Fibroblast of gingiva (primary cell): Measurements from ENCODE around the gene ARL6IP4.
"Not testable (repeated sequence)": the region's sequence is repeated elsewhere in the genome, so short reads cannot be mapped to it uniquely, and the experiment has no call there.

Experiments used
- DNase-seq: peaks from one replicate; pipeline ENCODE4 v3.0.0-alpha.2; 2011; ENCODE audit warnings: low read depth

ARL6IP4 gene

GRCh38 chr12:123010681-123011080 lies 30.2 kb downstream of the ARL6IP4 start:
- DNase-seq = no peak

- DNase-seq = no peak
Observed at GRCh38 chr12:123011701-123012100, 31.2 kb downstream of the ARL6IP4 start.

GRCh38 chr12:123013185-123014095 lies 33.0 kb downstream of the ARL6IP4 start:
- no peak for DNase-seq

GRCh38 chr12:123014473-123014872 lies 34.0 kb downstream of the ARL6IP4 start:
- DNase-seq = not testable (repeated sequence)

- no peak for DNase-seq
Observed at GRCh38 chr12:123017753-123018152, 37.3 kb downstream of the ARL6IP4 start.

- DNase-seq = no peak
Observed at GRCh38 chr12:123019841-123020138, 39.3 kb downstream of the ARL6IP4 start.

GRCh38 chr12:123021688-123022604 lies 41.5 kb downstream of the ARL6IP4 start:
- DNase-seq = no peak

- no peak for DNase-seq
Observed at GRCh38 chr12:123022846-123023245, 42.4 kb downstream of the ARL6IP4 start.

- no peak for DNase-seq
Observed at GRCh38 chr12:123024819-123025391, 44.4 kb downstream of the ARL6IP4 start.

GRCh38 chr12:123026094-123026853 lies 45.8 kb downstream of the ARL6IP4 start:
- DNase-seq = no peak

- no peak for DNase-seq
Observed at GRCh38 chr12:123027726-123028445, 47.4 kb downstream of the ARL6IP4 start.

GRCh38 chr12:123028475-123028874 lies 48.0 kb downstream of the ARL6IP4 start:
- DNase-seq = no peak

- DNase-seq = no peak
Observed at GRCh38 chr12:123029550-123029949, 49.1 kb downstream of the ARL6IP4 start.

GRCh38 chr12:123030686-123031085 lies 50.2 kb downstream of the ARL6IP4 start:
- no peak for DNase-seq

GRCh38 chr12:123031171-123031845 lies 50.8 kb downstream of the ARL6IP4 start:
- no peak for DNase-seq
